Ishikawa (cell line): ENCODE data around the gene SGSH.

Source experiments
- CEBPB ChIP-seq: IDR thresholded peaks from 2 replicates; pipeline ENCODE4 v1.6.1; 2012
- CREB1 ChIP-seq: IDR thresholded peaks from 2 replicates; pipeline ENCODE4 v1.6.1; 2012; ENCODE audit warnings: low read depth
- EGR1 ChIP-seq: IDR thresholded peaks from 2 replicates; pipeline ENCODE4 v1.6.1; 2012
- EP300 ChIP-seq: IDR thresholded peaks from 2 replicates; pipeline ENCODE4 v1.6.1; 2012; ENCODE audit warnings: borderline replicate concordance
- FOXM1 ChIP-seq: IDR thresholded peaks from 2 replicates; pipeline ENCODE4 v1.6.1; 2012; ENCODE audit warnings: low read depth, borderline replicate concordance
- NFIC ChIP-seq: IDR thresholded peaks from 2 replicates; pipeline ENCODE4 v1.6.1; 2012
- RAD21 ChIP-seq: IDR thresholded peaks from 2 replicates; pipeline ENCODE4 v1.6.1; 2012; ENCODE audit warnings: low read depth
- REST ChIP-seq: IDR thresholded peaks from 2 replicates; pipeline ENCODE4 v1.6.1; 2012; ENCODE audit warnings: low read depth, mild to moderate bottlenecking
- TAF1 ChIP-seq: IDR thresholded peaks from 2 replicates; pipeline ENCODE4 v1.6.1; 2012; ENCODE audit warnings: low read depth, mild to moderate bottlenecking
- TCF12 ChIP-seq: IDR thresholded peaks from 2 replicates; pipeline ENCODE4 v1.6.1; 2012; ENCODE audit warnings: low read depth
- TEAD4 ChIP-seq: IDR thresholded peaks from 2 replicates; pipeline ENCODE4 v1.6.1; 2012
- YY1 ChIP-seq: IDR thresholded peaks from 2 replicates; pipeline ENCODE4 v1.6.1; 2012; ENCODE audit warnings: low read depth
- ZBTB7A ChIP-seq: IDR thresholded peaks from 2 replicates; pipeline ENCODE4 v1.6.1; 2012; ENCODE audit warnings: low read depth
- TF ChIP-seq, protein P1 (sequence below): IDR thresholded peaks from 2 replicates; pipeline ENCODE4 v1.6.1; 2012
- TF ChIP-seq, protein P2 (sequence below): IDR thresholded peaks from 2 replicates; pipeline ENCODE4 v1.6.1; 2012

SGSH gene

DNA sequence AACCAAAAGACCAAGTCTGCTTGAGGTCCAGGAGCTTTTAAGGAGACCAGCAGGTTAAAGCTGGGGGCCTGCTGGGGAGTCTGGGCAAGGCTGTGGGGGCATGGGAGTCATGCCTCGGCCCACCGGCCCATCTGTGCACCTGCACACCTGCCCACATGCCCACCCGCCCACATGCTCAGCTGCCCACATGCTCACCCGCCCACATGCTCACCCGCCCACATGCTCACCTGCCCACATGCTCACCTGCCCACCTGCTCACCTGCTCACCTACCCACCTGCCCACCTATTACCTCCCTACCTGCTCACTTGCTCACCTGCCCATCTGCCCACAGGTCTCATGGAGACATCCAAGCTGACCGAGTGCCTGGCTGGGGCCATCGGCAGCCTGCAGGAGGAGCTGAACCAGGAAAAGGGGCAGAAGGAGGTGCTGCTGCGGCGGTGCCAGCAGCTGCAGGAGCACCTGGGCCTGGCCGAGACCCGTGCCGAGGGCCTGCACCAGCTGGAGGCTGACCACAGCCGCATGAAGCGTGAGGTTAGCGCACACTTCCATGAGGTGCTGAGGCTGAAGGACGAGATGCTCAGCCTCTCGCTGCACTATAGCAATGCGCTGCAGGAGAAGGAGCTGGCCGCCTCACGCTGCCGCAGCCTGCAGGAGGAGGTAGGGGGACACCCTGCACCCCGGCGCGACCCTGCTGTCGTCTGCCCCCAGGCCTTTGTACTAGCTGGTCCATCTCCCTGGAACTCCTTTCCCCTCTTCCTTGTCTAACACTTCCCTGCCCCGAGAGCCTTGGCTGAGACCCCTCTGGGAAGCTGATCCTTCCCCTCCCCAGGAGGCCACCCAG lies 36.3 kb downstream of the SGSH start:
- TF ChIP-seq, protein P1, sequence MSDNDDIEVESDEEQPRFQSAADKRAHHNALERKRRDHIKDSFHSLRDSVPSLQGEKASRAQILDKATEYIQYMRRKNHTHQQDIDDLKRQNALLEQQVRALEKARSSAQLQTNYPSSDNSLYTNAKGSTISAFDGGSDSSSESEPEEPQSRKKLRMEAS: no peak
- TF ChIP-seq CEBPB (no peak), TCF12 (no peak), EGR1 (no peak), CREB1 (no peak), REST (no peak), NFIC (no peak), TEAD4 (no peak), YY1 (no peak), EP300 (no peak), RAD21 (no peak), FOXM1 (no peak), ZBTB7A (no peak), TAF1 (no peak)
- TF ChIP-seq, protein P2, sequence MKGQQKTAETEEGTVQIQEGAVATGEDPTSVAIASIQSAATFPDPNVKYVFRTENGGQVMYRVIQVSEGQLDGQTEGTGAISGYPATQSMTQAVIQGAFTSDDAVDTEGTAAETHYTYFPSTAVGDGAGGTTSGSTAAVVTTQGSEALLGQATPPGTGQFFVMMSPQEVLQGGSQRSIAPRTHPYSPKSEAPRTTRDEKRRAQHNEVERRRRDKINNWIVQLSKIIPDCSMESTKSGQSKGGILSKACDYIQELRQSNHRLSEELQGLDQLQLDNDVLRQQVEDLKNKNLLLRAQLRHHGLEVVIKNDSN: no peak

DNA sequence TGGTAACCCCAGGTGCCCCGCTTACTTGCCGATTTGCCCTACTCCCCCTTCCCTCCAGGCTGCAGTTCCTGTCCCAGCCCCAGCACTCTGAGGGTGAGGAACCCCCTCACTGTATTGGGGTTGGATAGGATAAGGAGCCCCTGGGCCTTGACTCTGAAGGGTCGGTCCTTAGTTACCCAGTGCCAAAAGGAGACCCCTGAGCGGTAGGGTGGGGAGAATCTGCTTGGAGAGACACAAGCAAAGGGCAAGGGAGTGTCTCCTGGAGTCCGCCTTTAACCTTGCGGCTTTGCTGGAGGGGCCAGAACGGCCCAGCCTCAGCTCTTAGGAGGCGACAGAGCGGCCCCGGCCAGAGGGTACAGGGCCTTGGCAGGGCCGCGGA lies 37.3 kb downstream of the SGSH start:
- TF ChIP-seq ZBTB7A: no peak
- TF ChIP-seq CREB1: no peak
- no peak for TF ChIP-seq REST
- no peak for TF ChIP-seq TCF12
- TF ChIP-seq NFIC: no peak
- TF ChIP-seq EGR1: no peak
- TF ChIP-seq, protein P1: no peak
- TF ChIP-seq, protein P2: no peak
- TF ChIP-seq FOXM1: no peak
- TF ChIP-seq EP300: no peak
- TF ChIP-seq CEBPB: no peak
- no peak for TF ChIP-seq TEAD4

DNA sequence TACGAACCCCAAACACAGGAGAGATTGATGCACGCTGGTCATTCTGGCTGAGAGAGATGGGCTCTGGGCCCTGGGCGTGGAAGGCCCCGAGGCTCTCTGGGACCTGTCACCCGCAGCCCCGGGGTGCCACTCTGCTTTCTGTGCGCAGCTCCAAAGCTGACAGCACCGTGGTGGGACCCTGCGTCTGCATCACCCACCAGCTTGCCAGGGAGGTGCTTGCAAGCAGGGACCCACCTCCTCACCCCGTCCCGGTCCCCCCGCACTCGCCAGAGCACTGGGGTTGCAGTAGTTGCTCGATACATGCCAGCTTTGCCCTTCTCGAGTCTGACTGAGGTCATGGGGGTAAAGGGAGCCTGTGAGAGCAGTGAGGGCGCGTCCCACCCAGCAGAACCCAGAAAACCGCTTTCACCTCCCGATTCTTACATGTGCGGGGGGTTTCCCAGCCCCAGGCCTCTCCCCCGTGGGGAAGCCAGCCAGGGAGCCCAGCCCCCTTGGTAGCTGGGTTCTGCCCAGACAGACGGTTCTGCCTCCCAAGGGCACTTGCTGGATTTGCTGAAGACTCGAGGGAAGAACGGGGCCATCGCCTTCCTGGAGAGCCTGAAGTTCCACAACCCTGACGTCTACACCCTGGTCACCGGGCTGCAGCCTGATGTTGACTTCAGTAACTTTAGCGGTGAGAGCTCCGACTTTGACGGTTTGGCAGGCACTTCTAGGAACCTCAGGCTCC lies 37.9 kb downstream of the SGSH start:
- no peak for TF ChIP-seq ZBTB7A

GRCh38 chr17:80181431-80181830 lies 38.7 kb downstream of the SGSH start:
- TF ChIP-seq, protein P2: no peak
- TF ChIP-seq CREB1 (no peak), TCF12 (no peak), ZBTB7A (no peak), YY1 (no peak), EP300 (no peak), TAF1 (no peak), TEAD4 (no peak), FOXM1 (no peak), NFIC (no peak), REST (no peak), CEBPB (no peak), RAD21 (no peak), EGR1 (no peak)
- TF ChIP-seq, protein P1: no peak
